HG03175 (cell line): ENCODE measurements around the gene HIGD1A.

Experiments
- ATAC-seq: cut with Tn5 transposase; IDR thresholded peaks from one replicate; pipeline ENCODE4 v1.9.1; 2021; ENCODE audit warnings: mild to moderate bottlenecking, moderate library complexity; ENCODE audit not compliant: unreplicated experiment

The HIGD1A gene

DNA sequence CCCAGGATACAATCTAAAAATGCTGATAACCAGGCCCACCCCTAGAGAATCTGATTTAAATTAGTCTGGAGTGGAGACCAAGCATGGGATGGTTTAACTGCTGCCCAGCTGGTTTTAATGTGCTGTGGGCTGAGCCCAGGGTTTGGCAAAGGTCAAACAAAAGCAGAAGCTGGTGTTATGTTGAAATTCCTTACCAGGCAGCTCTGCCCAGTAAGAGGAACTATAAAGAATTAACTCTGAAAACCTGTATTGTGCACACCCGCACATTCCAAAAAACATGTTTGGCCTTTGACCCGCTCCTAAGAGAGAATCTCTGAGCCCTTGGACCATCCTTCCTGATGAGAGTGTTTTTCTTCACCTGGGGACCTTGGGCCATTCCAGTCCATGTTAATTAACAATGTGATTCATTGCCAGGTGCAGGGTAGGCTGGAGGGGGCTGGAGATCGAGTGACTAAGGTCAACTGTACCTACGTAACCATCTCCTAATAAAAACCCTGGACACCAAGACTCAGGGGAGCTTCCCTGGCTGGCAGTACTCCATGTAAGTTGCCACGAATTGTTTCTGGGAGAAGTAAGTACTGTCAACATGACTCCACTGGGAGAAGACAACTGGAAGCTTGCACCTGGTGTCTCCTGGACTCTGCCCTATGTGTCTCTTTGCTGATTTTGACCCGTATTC, 42.1 kb downstream of the HIGD1A start:
- no peak for ATAC-seq

DNA sequence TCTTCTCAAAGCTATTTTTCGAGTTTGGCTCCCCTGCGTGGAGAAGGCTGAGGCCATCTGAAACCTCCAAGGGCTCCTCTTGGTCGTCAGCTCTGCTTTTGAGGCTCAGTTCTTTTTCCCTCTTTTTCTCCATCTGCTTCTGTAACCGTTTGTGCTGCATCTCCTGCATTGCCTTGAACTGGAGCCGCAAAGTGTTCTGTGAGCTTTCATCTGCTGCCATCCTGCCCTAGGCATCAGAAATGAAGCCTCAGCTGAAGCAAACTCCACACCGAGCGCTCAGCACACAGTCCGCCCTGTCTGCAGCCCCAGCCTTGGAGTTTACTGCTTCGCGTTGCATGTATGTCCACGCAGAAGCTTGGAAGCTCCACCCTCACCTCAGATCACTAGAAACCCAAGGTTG, 46.2 kb downstream of the HIGD1A start:
- ATAC-seq = no peak

DNA sequence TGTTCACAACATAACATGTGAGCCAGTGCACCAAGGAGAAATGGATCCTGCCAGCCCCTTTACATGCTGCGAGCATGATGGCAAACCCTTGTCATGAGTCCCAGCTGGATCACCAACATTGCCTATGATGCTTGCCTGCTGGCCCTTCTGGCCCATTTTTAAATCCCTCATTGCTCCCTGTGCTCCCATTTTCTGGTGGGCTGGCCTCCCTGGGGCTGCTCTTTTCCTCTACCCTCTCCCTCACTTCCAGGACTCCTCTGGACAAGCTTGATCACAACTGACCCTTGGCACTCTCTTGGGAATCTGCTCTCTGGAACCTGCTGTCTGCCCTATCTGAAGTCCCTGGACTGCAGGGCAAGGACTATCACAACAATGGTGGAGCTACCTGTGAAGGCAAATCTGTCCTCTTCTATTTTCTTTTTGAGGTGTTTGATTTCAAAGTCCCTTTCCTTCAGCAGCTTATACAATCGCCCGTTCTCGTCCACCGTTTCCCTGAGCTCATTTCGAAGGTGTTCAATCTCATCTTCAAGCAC, 47.5 kb downstream of the HIGD1A start:
- ATAC-seq = no peak

DNA sequence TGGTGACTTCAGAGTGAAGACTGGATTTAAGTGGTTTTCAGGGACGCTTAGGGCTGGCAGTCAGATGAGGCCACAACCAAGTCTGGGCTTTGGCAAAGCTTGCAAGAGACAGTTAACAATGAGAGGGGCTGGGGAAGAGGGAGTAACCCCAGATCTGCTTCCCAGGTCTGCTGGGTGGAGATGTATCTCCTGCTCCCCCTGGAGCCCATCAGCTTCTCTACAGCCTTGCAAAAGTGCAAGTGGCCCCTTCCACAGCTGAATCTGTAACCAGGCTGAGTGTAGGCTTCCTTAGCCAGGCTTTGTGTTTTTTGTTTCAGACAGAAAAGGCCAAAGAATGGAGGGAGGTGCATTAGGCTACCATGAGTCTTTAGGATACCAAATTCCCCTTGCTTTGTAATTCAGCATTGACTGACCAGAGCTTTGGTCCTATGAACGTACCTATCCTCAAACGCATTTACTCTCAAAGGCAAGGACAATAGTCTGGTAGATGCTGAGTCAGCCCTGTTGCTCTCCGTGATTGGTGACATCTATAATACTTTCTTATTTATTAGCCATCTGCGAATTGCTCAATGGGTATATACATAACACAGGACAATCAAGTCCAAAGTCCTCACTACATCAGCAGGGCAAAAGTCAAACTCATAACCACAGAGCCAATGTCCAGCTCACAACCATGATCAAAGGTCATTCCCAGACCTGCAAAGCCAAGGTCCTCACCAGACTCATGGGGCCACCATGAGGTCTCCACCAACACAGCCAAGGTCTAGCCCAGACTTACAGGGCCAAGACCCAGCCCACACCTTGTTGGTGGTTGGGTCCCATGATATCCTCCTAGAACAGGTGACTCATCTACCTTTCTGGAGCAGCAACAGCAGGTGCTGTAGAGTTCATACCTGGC, 48.4 kb downstream of the HIGD1A start:
- ATAC-seq = no peak

DNA sequence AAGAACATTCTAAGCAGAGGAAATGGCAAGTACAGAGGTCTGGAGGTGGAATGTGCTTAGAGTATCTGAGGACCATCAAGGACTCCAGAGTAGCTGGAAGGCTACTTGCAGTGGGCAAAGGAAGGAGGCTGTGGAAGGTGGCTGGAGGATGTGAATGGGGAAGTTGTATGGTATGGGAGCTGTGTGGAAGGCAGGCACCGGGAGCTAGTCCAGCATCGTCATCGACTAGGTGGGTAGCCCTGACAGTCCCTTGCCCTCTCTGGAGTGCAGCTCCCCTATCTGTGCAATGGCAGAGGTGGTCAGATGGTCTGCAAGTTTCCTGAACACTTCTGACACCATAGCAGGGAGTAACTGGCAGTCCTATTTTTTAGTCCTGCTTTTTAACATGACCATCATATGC, 50.5 kb downstream of the HIGD1A start:
- no peak for ATAC-seq

DNA sequence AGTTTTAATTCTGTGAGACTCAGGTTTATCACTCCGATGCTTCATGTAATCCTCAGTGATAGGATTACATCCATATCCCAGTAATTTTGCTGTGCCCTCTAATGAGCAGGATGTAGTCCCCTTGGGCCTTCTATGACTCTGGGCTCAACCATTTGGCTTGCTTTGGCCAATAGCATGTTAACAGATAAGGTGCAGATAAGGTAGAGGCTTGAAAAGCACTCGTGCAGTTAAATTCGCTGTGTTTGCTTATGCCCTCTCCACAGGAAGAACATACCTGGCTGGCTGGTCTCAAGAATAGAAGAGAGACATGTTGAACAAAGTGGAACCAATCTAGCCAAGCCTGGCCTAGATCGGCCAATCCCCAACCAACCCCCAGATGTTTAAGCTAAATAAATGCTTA, 51.3 kb downstream of the HIGD1A start:
- no peak for ATAC-seq

DNA sequence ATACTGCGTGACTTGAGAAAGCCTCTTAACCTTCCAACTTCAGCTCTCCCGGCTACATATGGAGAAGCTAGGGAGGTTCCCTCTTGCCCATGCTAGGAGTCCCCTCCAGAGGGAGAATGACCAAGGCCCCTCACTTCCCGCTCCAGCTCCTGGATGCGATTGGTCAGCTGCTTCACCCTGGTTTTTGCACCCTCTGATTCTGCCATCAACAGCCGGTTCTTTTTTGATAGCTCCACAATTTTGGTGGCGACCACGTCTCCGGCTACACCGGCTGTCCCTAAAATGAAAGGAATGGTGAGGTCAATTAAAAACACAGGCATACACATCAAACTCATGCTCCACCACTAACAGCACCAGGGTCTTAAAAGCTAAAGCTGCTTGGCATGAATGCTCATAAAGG, 51.8 kb downstream of the HIGD1A start:
- no peak for ATAC-seq

DNA sequence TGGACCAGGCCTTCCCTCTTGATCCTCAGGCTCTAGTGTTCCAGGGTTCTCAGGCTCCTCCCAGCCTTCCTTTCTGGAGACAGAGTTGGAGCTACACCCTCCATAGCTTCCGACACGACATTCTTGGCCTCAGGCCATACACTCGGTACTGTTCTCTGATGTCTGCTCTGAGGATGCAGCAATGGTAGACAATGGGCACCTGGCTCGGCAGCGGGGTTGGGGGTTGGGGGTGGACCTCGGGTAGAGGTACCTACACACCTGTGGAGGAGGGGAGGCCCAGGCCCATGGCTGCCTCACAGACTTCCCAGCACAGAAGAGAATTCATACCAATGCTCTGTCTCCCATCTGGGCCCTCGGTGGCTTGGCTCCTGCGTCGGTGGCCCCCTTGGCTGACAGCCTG, 52.7 kb downstream of the HIGD1A start:
- ATAC-seq = no peak

DNA sequence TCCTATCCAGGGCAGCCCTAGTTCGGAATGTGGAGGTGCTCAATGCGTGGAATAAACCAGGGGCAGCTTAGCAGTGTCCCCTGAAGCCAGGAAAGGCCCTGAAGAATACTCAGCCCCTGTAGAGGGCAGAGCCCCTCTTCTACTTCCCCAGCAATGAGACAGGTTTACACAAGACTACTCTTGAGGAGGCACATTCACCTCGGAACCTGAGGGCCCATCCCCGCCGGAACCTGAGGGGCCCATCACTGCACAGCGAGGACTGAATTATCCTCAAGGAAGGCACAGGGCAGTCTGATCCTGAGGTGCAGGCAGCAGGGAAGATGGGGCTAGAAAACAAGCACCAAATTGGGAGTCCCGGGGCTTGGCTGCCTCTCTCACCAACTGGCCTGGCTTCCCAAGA, 53.5 kb downstream of the HIGD1A start:
- no peak for ATAC-seq

DNA sequence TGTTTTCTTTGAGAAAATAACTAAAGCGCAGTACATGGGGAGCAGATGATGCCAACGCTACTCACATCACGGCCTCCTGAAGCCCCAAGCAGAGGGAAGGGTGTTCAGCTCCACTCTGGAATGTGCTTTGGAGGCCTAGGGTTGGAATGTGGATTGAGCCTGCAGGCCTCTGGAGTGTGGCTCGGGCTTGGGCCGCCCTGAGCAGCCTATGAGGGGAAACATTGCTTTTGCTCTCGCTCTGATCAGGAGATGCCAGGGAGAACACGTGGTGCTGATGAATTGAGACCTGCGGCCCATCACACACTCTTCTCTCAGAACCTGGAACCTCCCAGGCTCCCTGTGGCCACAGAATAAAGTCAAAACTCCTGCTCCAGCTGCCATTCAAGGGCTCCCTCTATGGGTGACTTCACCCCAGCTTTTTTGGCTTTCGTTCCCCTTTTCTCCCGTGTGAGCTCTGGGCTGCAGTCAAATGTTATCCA, 54.5 kb downstream of the HIGD1A start:
- ATAC-seq = no peak

DNA sequence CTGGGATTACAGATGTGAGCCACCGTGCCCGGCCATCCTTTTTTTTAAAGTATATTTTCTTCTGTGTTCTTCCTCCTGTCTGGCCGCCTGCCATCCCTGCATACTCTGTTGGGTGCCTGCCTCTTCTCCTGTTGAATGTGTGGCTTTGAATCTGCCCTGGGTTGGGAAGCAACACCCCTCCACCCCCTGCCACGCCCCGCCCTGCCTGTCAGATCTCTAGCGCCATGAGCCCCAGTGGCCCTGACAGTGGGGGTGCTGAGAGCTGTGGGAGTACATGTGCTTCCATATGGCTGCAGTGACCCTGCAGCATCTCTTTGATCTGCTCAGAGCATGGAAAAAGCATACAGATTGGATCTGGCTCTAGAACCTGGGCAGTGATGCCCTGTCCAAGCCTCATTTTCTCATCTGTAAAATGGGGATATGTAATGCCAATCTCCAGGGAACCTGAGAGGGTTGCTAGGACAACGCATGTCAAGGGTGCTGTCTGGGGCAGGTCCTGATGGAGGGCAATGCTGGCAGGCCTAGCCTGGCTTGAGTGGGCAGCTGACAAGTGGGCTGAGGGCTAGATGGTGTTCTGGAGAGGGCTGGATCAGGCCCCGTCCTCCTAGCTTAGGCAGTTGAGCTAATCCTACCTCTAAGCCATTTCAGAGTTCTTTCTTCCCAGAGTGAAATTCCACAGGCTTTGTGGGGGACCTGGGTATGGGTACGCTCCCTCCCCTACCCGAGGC, 55.1 kb downstream of the HIGD1A start:
- ATAC-seq = no peak

DNA sequence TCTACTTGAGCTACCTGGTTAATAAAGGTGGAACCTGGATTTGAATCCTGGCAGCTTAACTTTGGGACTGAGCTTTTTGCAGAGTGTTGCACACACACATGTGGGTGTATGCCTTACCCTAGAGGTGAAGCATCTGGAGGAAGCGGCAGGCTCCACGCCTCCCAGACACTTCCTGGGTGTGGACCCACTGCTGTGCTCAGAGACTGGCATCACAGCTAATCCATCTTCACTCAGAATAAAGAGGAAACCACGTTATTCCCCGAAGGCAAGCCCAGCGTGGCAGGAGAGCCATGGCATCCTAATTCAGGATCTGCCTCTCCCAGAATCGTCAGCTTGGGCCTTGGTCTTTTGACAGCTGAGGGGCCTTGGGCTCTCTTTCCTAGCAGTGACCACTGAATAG, 56.7 kb downstream of the HIGD1A start:
- no peak for ATAC-seq

DNA sequence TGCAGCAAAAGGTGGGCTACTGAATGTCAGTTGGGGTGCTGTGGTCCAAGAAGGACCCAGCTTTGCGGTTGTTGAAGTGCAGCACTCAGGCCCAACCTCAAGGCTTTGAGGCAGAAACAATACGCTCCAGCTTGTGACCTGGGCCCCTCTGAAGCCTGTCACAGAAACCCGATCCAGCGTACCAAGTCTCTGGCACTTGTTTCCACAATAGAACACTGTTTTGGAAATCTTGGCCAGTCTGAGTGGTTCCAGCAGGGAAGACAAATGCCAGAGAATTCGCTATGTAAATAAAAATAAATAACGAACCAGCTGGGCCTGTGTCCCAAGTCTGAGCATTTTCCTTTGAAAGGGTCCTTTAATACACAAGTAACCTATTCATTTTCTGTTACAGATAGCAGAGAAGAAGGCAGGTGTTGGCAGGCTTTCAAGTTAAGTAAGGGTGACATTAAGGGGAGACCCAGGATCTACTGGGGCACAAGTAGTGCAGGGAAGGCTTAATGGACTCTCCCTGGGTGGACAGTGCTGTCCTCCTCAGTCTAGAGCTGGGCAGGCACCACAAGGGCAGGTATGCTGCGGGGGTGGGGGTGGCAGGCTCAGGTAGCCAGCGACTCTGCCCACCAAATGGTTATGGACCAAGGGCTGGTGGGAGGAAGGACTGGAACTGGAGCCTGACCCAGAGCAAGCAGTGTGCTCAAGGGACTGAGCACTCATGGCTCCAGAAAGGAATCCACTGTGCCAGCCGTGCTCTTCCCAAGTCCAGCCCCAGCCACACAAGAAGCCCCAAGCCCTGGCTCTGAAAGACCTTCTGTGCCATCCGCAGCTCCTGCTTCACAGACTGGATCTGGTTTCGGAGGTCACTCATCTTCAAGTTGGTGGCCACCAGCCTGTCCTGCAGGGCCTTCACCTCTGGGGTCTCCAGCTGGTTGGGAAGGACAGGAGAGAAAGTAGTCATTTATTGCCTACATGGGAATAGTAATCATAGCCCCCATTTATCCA, 57.5 kb downstream of the HIGD1A start:
- no peak for ATAC-seq

DNA sequence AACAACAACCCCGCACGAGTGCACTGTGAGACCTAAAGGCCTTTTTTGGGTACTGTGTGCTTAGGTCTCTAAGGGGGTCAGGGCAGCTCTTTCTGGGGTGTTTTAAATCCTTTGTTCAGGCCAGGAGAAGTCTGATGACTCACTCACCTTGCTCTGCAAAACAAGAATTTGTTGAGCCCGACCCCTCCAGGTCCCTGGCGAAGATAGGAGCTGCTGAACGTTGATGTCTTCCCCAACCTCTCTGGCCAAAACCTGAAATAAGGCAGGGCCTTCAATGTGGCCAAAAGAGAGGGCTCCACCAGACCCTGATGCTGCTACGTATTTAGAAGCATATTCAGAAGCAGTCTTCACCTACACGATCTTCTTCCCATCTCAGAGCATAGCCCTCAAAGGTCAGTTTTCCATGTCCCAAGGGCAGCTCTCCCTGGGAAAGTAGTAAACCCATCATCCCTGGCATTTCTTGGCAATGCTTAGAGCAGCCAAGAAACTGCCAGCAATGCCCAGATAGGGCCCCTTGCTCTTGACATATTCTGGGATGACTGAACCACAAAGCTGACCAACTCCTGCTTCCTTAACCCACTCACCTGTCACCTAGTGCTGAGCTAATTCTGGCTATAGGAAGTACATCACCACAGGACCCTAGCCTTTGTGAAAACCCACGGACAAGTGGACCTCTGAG, 58.4 kb downstream of the HIGD1A start:
- ATAC-seq = no peak

DNA sequence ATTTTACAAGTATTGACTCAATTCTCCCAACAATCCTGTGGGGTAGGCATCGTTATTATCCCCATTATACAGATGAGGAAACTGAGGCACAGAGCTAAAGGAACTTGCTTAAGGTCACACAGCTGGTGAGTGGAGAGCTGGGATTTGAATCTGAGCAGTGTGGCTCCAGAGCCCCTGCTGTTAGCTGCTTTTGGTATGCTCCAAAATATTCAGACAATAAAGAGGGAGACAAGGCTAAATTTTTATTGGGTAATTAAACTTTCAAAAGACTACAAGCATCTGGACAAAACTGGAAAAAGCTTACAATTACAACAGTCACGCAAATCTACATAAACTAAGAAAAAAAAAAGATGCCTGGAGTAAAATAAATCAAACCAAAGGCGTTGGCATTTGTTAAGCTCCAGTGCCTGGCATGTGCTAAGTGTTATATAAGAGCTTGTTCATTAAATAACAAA, 59.0 kb downstream of the HIGD1A start:
- no peak for ATAC-seq

DNA sequence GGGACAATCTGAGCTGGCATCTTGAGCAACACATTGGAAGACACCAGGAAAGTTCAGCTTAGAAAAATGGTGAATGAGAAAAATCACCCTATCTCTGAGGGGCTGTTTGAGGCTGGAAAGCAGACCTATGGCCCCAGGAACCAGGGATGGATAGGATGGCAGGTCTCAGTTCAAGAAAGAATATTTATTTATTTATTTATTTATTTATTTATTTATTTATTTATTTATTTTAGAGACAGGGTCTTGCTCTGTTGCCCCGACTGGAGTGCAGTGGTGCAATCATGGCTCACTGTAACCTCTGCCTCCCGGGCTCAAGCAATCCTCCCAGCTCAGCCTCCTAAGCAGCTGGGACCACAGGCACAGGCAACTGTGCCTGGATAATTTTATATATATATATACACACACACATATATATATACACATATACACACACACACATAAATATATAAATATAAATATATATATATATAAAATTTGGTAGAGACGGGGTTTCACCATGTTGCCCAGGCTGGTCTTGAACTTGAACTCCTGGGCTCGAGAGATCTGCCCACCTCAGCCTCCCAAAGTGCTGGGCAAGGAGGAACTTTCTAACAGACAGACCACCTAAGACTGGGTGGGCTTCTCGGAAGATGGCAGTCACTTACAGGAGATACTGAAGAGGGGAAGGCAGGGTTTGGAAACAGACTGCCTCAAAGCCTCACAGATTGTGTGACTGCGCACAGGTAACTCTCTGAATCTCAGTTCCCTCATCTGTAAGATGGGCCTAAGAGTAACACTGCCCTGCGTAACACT, 60.9 kb downstream of the HIGD1A start:
- no peak for ATAC-seq

DNA sequence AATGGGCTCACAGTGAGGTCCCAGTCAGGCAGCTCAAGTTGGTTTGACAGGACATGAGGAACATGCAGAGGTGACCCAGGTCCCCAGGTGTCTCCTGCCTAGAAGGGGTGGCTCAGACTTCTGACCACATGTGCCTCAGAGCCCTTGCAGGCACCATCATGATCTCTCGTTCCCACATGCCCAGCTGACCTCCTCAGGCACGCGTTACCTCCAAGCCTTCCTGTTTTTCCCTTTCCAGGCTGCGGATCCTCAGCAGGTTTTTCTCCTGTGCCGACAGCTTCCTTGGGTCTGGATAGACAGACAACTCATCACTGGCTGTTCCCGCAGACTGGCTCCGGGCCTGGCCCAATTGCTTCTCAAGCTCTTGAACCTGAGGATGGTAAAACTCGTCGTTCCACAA, 61.6 kb downstream of the HIGD1A start:
- no peak for ATAC-seq

DNA sequence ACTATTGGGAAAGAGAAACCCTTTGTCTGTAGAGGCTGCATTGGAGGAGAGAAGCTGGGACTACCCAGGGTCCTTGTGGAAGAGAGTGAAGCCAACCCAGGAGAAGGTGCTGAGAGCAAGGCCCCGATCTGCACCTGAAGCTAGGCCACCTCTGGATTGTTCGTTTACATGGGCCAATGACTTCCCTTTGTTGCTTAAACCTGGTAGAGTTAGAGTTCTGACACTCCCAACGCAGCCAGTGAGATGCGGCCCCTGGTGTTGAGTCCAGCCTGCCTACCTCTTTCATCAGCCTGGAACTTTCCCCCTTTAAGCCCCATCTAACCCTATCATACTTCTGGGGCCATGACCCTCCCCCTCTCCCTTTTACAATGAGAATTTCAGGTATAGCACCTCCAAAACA, 62.0 kb downstream of the HIGD1A start:
- no peak for ATAC-seq

DNA sequence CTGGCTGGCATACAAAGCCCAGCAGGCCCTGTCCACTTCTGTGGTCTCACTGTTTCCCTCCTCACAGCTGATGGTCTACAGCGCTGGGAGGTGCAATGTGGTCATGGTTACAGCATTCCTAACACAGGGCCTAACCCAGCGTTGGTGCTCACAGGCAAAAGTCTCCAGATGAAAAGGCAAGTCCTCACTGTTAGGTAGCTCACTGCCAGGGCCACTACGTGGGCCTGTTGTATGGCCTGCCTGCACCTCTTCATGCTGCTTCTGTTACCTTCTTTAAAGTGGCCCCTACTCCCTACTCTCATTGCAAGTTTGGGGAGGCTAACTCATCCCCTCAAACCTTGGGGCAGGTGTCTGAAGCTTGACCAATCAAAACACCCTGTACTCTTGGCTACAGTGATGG, 62.5 kb downstream of the HIGD1A start:
- ATAC-seq = no peak
